Ramos (cell line): ENCODE measurements around the gene DMAC2.
"Not testable (repeated sequence)": the region's sequence is repeated elsewhere in the genome, so short reads cannot be mapped to it uniquely, and the experiment has no call there.

Source experiments
- in situ Hi-C: fragments of 300-500 bp; cut with MboI; formaldehyde crosslinking; loops from one replicate; pipeline ENCODE4 v1.14.3; 2022; ENCODE audit warnings: low sequenced_read_pairs; ENCODE audit not compliant: unreplicated experiment

Gene DMAC2

DNA sequence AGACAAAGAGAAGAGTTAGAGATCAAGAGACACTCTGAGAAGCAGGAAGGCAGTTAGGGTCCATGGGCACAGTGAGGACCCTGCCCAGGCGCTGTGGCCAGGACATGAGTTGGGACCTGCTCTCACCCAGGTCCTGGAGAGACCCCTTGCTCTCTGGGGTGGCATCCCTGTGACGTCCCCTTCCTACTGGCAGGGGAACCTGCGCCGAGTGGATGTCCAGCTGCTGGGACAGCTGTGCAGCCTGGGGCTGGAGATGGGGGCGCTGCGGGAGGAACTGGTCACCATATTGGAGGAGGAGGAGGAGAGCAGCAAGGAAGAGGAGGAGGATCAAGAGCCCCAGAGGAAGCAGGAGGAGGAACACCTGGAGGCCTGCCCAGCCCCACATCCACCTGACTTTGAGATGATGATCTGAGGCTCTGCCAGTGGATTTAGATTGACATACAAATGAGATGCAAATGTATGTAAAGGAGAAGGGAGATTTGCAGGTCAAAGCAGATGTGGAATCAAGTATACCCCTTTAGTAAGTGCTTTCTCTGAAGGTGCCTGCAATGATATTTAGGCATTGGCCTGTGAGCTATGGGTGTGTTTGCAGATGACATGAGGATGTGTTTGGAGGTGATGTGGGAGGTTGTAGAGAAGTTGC is 4.2 kb upstream of the DMAC2 start:
- in situ Hi-C loops = no loop called here

DNA sequence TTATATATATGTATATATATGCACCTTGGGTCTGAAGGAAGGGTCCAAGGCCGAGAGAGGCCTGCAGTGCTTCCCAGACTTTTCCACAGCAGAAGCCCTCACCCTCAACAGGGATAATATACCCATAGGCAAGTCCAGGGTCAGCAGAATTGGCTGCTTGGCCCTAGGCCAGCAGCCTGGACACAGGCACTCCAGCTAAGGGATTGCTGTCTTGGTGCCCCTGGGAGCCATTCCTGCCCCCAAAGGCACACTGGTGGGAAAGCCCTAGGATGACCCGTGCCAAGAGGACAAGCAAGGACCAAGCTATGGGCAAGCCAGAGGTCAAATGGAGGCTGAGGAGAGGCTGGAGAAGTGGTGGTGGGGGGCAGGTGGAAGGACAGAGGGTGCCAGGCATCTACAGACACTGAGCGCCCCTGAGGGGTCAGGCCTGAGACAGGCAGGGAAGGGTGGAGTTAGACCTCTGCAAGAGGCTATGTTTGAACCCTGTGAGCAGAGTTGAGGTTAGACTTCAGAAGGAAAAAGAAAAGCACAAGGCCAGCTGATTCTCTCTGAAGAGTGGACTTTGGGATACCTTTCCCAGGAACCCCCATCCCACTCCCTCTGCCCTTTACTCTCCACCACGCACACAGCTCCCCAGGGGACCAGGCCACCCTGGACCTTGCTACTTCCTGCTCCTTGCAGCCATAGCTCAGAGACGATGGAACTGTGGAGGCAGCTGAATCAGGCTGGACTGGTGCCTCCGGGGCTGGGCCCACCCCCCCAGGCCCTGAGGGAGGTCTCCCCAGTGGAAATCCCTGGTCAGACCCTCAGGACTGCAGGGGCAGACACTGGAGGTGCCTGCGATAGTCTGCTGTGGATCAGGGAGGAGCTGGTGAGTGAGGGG is 3.0 kb upstream of the DMAC2 start, which contains the start of gene ERICH4:
Gene ERICH4 (plus strand): TSS at position 684 of the 883 bp plus-strand sequence. CDS start 14 bp downstream, at position 698.
- in situ Hi-C loops = no loop called here

DNA sequence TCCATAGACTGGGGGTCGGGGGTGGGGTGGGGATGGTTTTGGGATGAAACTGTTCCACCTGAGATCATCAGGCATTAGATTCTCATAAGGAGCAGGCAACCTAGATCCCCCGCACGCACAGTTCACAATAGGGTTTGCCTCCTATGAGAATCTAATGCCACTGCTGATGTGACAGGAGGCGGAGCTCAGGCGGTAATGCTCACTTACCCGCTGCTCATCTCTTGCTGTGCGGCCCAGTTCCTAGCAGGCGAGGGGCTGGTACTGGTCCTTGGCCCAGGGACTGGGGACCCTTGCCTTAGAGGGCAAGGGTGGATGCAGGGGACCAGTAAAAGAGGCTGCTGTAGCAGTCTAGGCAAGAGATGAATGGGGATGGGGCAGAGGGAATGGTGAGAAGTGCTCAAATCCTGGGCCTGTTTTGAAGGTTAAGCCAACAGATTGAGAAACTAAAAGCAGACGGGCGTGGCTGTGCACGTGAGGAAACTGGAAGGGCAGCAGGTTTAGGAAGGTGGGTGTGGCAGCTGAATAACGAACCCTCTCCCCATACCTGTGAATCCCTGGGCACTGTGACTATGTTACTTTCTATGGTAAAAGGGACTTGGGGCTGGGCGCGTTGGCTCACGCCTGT is 1.7 kb upstream of the DMAC2 start:
- in situ Hi-C loops = no loop called here

- in situ Hi-C loops = no loop called here
Measured at GRCh38 chr19:41437944-41438574, 1.7 kb downstream of the DMAC2 start.

GRCh38 chr19:41436674-41436951 is 3.1 kb downstream of the DMAC2 start:
- in situ Hi-C loops = no loop called here

GRCh38 chr19:41435936-41436673 is 3.6 kb downstream of the DMAC2 start:
- in situ Hi-C loops = no loop called here

DNA sequence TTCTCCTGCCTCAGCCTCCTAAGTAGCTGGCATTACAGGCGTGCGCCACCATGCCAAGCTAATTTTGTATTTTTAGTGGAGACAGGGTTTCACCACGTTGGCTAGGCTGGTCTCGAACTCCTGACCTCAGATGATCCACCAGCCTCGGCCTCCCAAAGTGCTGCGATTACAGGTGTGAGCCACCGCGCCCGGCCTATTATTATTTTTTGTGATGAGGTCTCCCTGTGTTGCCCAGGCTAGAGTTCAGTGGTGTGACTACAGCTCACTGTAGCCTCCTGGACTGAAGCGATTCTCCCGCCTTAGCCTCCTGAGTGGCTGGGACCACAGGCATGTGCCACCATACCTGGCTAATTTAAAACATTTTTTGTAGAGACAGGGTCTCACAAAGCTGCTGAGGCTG is 4.3 kb downstream of the DMAC2 start:
- in situ Hi-C loops = not testable (repeated sequence)

DNA sequence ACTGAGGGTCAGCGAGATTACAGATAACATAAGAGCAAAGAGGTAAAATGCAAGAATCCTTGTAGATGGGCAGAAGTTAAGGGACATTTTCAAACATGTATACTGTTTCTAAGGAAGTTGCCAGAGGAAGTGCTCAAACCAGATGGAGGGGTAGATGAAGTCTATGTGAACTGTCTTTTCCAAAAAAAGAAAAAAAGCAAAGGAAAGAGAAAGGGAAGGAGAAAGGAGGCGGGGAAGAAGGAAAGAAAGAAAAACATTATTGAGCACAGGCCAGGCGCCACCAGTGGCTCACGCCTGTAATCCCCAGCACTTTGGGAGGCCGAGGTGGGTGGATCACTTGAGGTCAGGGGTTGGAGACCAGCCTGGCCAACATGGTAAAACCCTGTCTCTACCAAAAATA is 5.3 kb downstream of the DMAC2 start:
- in situ Hi-C loops = no loop called here

GRCh38 chr19:41433171-41433570 is 6.5 kb downstream of the DMAC2 start:
- in situ Hi-C loops = no loop called here

DNA sequence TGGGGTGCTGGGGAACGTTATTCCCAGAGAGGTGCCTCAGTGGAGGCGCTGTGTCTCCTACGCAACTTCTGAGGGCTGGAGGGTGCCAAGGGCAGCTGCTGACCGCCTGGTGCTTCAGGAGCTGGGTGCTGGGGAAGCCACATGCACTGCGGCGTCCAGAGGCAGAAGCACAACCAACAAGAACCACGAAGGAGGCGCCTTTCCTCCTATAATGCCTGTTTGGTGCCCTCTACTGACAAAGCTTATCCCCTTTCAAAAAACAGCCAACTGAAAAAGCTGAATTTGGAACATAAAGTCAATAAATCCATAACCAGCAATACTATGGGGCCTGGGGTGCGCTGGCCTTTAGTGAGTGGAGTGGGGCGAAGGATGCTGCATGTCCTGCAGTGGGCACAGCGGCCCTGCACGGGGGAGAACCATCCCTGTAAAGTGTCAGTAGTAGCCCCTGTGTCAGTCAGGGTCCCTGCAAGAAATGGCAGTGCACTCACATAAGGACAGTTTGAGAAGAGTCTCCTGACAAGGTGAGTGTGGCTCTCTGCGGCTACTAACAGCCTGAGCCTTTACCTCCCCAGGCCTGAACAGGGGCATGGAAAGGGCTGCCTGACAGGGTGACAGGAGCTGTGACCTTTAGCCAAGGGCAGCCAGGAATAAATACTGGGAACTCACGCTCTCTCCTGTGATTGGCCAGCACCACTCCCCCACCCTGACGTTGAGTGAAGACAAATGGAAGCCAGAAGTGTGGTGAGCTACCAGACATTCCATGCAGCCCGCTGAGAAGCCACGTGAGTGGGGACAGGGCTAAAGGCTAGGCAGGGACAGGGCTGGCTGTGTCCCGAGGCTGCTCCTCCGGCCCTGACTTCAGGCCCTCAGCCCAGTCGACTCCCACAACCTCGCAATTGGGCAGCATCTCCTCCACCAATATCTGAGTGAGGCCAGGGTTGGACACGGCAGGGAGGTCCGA is 8.0 kb downstream of the DMAC2 start:
- in situ Hi-C loops = no loop called here

GRCh38 chr19:41430922-41431321 is 8.8 kb downstream of the DMAC2 start:
- in situ Hi-C loops = no loop called here

DNA sequence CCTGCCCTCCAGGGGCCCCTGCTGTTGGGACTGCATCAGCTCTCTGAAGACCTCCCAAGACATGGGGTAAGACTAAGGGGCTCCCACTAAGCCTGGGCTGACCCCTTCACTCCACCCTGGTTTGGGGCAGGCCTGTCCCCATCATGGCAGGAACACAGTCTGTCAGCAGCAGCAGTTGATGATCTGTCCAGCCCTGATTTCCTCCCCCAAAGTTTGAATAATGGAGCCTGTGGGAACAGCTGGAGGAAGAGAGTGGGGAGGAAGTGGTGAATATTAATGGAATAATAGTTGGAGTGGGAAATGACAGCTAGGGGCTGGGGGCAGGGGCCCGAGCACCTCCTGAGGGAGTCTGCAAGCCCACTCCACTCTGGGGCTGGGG is 11.2 kb downstream of the DMAC2 start:
- in situ Hi-C loops = no loop called here

GRCh38 chr19:41427647-41428480 is 11.8 kb downstream of the DMAC2 start:
- in situ Hi-C loops = no loop called here

GRCh38 chr19:41426952-41427646 is 12.6 kb downstream of the DMAC2 start, which contains the start of gene B3GNT8:
B3GNT8 (minus strand) TSS chr19:41427374; CDS start chr19:41426778, 596 bp downstream.
- in situ Hi-C loops = no loop called here

- in situ Hi-C loops = no loop called here
Measured at GRCh38 chr19:41426116-41426841, 13.4 kb downstream of the DMAC2 start.

DNA sequence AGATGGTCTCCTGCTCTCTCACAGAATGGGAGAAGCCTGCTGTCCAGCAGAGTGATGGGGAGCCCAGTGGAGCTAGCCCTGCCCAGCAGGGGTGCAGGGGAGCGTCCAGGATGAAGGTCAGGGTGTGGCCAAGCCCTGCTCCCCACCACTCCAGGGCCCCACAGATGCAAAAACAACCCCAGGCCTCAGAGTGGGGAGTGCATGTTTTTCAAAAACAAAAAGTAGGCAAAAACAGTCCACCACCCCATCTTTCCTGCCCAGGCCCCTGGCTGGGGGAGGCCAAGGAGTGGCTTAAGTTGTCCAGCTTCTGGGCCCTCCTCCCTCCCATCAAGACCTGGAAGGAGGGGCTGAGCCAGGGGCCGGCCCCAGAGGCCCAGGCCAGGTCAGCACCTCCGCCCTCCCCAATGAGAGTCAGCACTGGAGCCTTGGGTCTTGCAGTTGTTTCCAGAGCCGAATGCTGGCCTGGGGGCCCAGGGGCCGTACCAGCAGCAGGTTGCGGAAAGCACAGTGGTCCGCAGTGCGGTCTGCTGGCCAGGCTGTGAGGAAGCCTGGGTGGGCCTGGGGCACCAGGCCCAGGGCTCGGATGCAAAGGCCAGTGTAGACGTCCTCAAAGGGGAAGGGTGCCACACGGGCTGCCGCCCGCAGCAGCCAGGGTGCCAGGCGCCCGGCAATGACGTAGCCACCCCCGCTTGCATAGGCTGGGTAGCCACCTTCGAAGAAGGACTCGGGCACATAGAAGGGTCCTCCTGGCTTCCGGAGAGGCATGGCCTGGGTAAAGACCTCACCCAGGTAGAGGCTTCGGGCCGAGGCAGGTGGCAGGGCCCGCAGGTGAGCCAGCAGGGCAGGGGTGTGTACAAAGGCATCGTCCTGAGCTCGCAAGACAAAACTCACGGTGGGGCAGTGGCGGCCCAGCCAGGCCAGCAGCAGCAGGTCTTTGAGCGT is 14.3 kb downstream of the DMAC2 start:
- in situ Hi-C loops = no loop called here
